CD4-positive, CD25-positive, alpha-beta regulatory T cell (primary cell): ENCODE data around the gene ELMO3. TPM values are rescaled to one million over a fixed set of nuclear protein-coding genes. Genes with fewer than 3 reads are reported as not detected.

Experiments used
- ATAC-seq, 2 donors: fragments of 150-1000 bp; cut with Tn5 transposase; one replicate each; pipeline ENCODE4 v1.10.0; 2021; ENCODE audit warnings: low read depth in 2 of 2, moderate number of reproducible peaks in 2 of 2, moderate library complexity in 1 of 2
- DNase-seq, 3 donors: peaks; one replicate each; pipeline versions ENCODE4 v3.0.0 to v3.0.0-alpha.2; 2012 to 2022; ENCODE audit warnings: mixed read lengths in 1 of 3
- H3K27ac ChIP-seq: one replicate; pipeline ENCODE4 v1.7.0; 2013; ENCODE audit warnings: mild to moderate bottlenecking, low read length; ENCODE audit not compliant: insufficient read depth, poor library complexity, severe bottlenecking
- H3K27me3 ChIP-seq: one replicate; pipeline ENCODE4 v1.7.0; 2013; ENCODE audit warnings: low read length; ENCODE audit not compliant: control insufficient read depth, insufficient read depth
- H3K36me3 ChIP-seq: one replicate; pipeline ENCODE4 v1.7.0; 2013; ENCODE audit warnings: mild to moderate bottlenecking, low read length, moderate library complexity; ENCODE audit not compliant: control insufficient read depth, insufficient read depth
- H3K4me1 ChIP-seq: 2 replicates; pipeline ENCODE4 v1.7.0; 2013; ENCODE audit warnings: mild to moderate bottlenecking, low read length; ENCODE audit not compliant: insufficient read depth, control insufficient read depth, poor library complexity, severe bottlenecking
- H3K4me3 ChIP-seq: one replicate; pipeline ENCODE4 v1.7.0; 2013; ENCODE audit warnings: low read depth, mild to moderate bottlenecking, low read length, moderate library complexity
- H3K9me3 ChIP-seq, 2 experiments: 1 replicate in 1 of 2; 2 replicates in 1 of 2; pipeline ENCODE4 v1.7.0; 2013; ENCODE audit warnings: low read length in 2 of 2, mild to moderate bottlenecking in 1 of 2, moderate library complexity in 1 of 2; ENCODE audit not compliant: control insufficient read depth in 2 of 2
- H3K27ac Mint-ChIP-seq, 3 donors: one replicate each; pipeline ENCODE4 v1.8.0; 2020 to 2022; ENCODE audit warnings: mild to moderate bottlenecking in 3 of 3, mixed read lengths in 3 of 3, moderate library complexity in 2 of 3
- H3K27me3 Mint-ChIP-seq: one replicate; pipeline ENCODE4 v1.8.0; 2022; ENCODE audit warnings: mild to moderate bottlenecking, mixed read lengths
- H3K36me3 Mint-ChIP-seq: one replicate; pipeline ENCODE4 v1.8.0; 2020; ENCODE audit warnings: mixed read lengths
- H3K4me1 Mint-ChIP-seq, 4 donors: one replicate each; pipeline ENCODE4 v1.8.0; 2020 to 2022; ENCODE audit warnings: mixed read lengths in 4 of 4, mild to moderate bottlenecking in 1 of 4
- H3K4me3 Mint-ChIP-seq, 4 donors: one replicate each; pipeline ENCODE4 v1.8.0; 2020 to 2022; ENCODE audit warnings: mild to moderate bottlenecking in 4 of 4, mixed read lengths in 4 of 4, moderate library complexity in 3 of 4
- H3K9me3 Mint-ChIP-seq, 7 donors: one replicate each; pipeline ENCODE4 v1.8.0; 2020 to 2022; ENCODE audit warnings: mixed read lengths in 7 of 7, mild to moderate bottlenecking in 3 of 7, moderate library complexity in 2 of 7
- polyA plus RNA-seq, 4 donors: library from polyadenylated mRNA; unstranded; fragments of 300-500 nt; fragmentation: Illumina TruSeq; gene quantifications; one replicate each; pipeline ENCODE4 v1.2.3, GENCODE V29; 2021
- total RNA-seq: library from RNA; stranded (reverse); gene quantifications from one replicate; pipeline ENCODE4 v1.2.3, GENCODE V29; 2022

The ELMO3 gene
- total and polyA plus RNA-seq, 5 donors from 2014 or later: 0.09 to 2.2 TPM; not detected in 3

- H3K9me3 Mint-ChIP-seq: peaks cover 0 to 3% (median 0%) of the 10 kb centered on the region in 7 donors
- H3K4me3 ChIP-seq: peak overlapping the region; percentile 37
- H3K36me3 Mint-ChIP-seq: no peaks in the 10 kb centered on the region
- H3K4me1 Mint-ChIP-seq: peaks cover 5 to 31% (median 17%) of the 10 kb centered on the region in 4 donors
- DNase-seq (no peak), ATAC-seq (no peak)
- peak overlapping the region in 1 of 3 donors; percentile 68 for H3K27ac Mint-ChIP-seq
- H3K4me1 ChIP-seq: peaks cover 39% of the 10 kb centered on the region
- H3K9me3 ChIP-seq: no peaks in the 10 kb centered on the region
- H3K27ac ChIP-seq: no peak overlapping the region
- H3K36me3 ChIP-seq: no peaks in the 10 kb centered on the region
- H3K27me3 Mint-ChIP-seq: peaks cover 67% of the 10 kb centered on the region
- peaks cover 18% of the 10 kb centered on the region for H3K27me3 ChIP-seq
- peak overlapping the region in 3 of 4 donors; percentile 82 to 89 (median 83) for H3K4me3 Mint-ChIP-seq
Observed at GRCh38 chr16:67173323-67173722, 25.6 kb upstream of the ELMO3 start.

GRCh38 chr16:67173808-67174705 lies 24.9 kb upstream of the ELMO3 start:
- H3K27me3 Mint-ChIP-seq: peaks cover 59% of the 10 kb centered on the region
- H3K36me3 ChIP-seq: no peaks in the 10 kb centered on the region
- peak overlapping the region in 2 of 3 donors; percentile 68 to 78 for H3K27ac Mint-ChIP-seq
- peaks cover 0 to 3% (median 0%) of the 10 kb centered on the region in 7 donors for H3K9me3 Mint-ChIP-seq
- H3K36me3 Mint-ChIP-seq: no peaks in the 10 kb centered on the region
- H3K4me1 ChIP-seq: peaks cover 45% of the 10 kb centered on the region
- H3K4me3 Mint-ChIP-seq: peak overlapping the region; percentile 82 to 89 (median 84)
- no peaks in the 10 kb centered on the region for H3K9me3 ChIP-seq
- no peak overlapping the region for H3K27ac ChIP-seq
- peak; percentile 54 to 81 (median 55) for DNase-seq
- peak; percentile 75 to 83 for ATAC-seq
- H3K4me3 ChIP-seq: peak overlapping the region; percentile 37
- peaks cover 18% of the 10 kb centered on the region for H3K27me3 ChIP-seq
- H3K4me1 Mint-ChIP-seq: peaks cover 5 to 37% (median 21%) of the 10 kb centered on the region in 4 donors

GRCh38 chr16:67174706-67175231 lies 24.2 kb upstream of the ELMO3 start:
- no peak for DNase-seq
- Mint-ChIP-seq H3K27me3 (peaks cover 52% of the 10 kb centered on the region), H3K9me3 (peaks cover 0 to 3% (median 0%) of the 10 kb centered on the region in 7 donors), H3K27ac (no peak overlapping the region), H3K4me1 (peaks cover 5 to 34% (median 19%) of the 10 kb centered on the region in 4 donors), H3K4me3 (peak overlapping the region in 2 of 4 donors; percentile 82 to 83), H3K36me3 (no peaks in the 10 kb centered on the region)
- H3K9me3 ChIP-seq: no peaks in the 10 kb centered on the region
- H3K27me3 ChIP-seq: peaks cover 18% of the 10 kb centered on the region
- no peak for ATAC-seq
- H3K4me1 ChIP-seq: peaks cover 41% of the 10 kb centered on the region
- H3K4me3 ChIP-seq: no peak overlapping the region
- no peak overlapping the region for H3K27ac ChIP-seq
- no peaks in the 10 kb centered on the region for H3K36me3 ChIP-seq

- no peaks in the 10 kb centered on the region for H3K36me3 ChIP-seq
- H3K4me3 ChIP-seq: no peak overlapping the region
- Mint-ChIP-seq H3K9me3 (peaks cover 0 to 3% (median 0%) of the 10 kb centered on the region in 7 donors), H3K36me3 (no peaks in the 10 kb centered on the region), H3K27me3 (peaks cover 37% of the 10 kb centered on the region), H3K27ac (no peak overlapping the region), H3K4me1 (peaks cover 5 to 26% (median 15%) of the 10 kb centered on the region in 4 donors), H3K4me3 (peak overlapping the region in 2 of 4 donors; percentile 9 to 65)
- H3K9me3 ChIP-seq: no peaks in the 10 kb centered on the region
- no peak for ATAC-seq
- H3K4me1 ChIP-seq: peaks cover 30% of the 10 kb centered on the region
- no peak overlapping the region for H3K27ac ChIP-seq
- DNase-seq: no peak
- peaks cover 11% of the 10 kb centered on the region for H3K27me3 ChIP-seq
Observed at GRCh38 chr16:67176662-67177061, 22.3 kb upstream of the ELMO3 start.

- Mint-ChIP-seq H3K4me1 (peaks cover 5 to 23% (median 15%) of the 10 kb centered on the region in 4 donors), H3K36me3 (no peaks in the 10 kb centered on the region), H3K27me3 (peaks cover 29% of the 10 kb centered on the region), H3K4me3 (peak overlapping the region; percentile 18 to 65 (median 54)), H3K9me3 (peaks cover 0 to 2% (median 0%) of the 10 kb centered on the region in 7 donors), H3K27ac (no peak overlapping the region)
- no peaks in the 10 kb centered on the region for H3K9me3 ChIP-seq
- peaks cover 8% of the 10 kb centered on the region for H3K27me3 ChIP-seq
- no peak overlapping the region for H3K4me3 ChIP-seq
- H3K36me3 ChIP-seq: no peaks in the 10 kb centered on the region
- H3K27ac ChIP-seq: no peak overlapping the region
- peaks cover 30% of the 10 kb centered on the region for H3K4me1 ChIP-seq
- ATAC-seq: peak; percentile 18 to 34
- DNase-seq: peak in 2 of 3 donors; percentile 43 to 70
Observed at GRCh38 chr16:67177743-67178699, 20.9 kb upstream of the ELMO3 start.

GRCh38 chr16:67179421-67180080 lies 19.4 kb upstream of the ELMO3 start:
- no peaks in the 10 kb centered on the region for H3K27me3 ChIP-seq
- Mint-ChIP-seq H3K27me3 (peaks cover 18% of the 10 kb centered on the region), H3K4me3 (peak overlapping the region in 2 of 4 donors; percentile 2 to 35), H3K4me1 (peaks cover 0 to 14% (median 8%) of the 10 kb centered on the region in 4 donors), H3K27ac (no peak overlapping the region), H3K9me3 (peaks cover 0 to 2% (median 0%) of the 10 kb centered on the region in 7 donors), H3K36me3 (no peaks in the 10 kb centered on the region)
- no peaks in the 10 kb centered on the region for H3K9me3 ChIP-seq
- H3K36me3 ChIP-seq: no peaks in the 10 kb centered on the region
- no peak overlapping the region for H3K27ac ChIP-seq
- ATAC-seq (no peak), DNase-seq (peak in 1 of 3 donors; percentile 45)
- no peak overlapping the region for H3K4me3 ChIP-seq
- H3K4me1 ChIP-seq: peaks cover 21% of the 10 kb centered on the region
